Osteocyte (in vitro differentiated cells): ENCODE results near the gene RNF2. TPM values are rescaled to one million over a fixed set of nuclear protein-coding genes. Genes with fewer than 3 reads are reported as not detected.

Source experiments
- DNase-seq: peaks from one replicate; pipeline ENCODE4 v3.0.0; 2021; ENCODE audit warnings: mixed read lengths; ENCODE audit not compliant: unreplicated experiment; ENCODE audit errors: extremely low spot score
- H3K27ac Mint-ChIP-seq: one replicate; pipeline ENCODE4 v1.8.0; 2021; ENCODE audit warnings: mild to moderate bottlenecking, mixed read lengths; ENCODE audit not compliant: unreplicated experiment
- H3K27me3 Mint-ChIP-seq: one replicate; pipeline ENCODE4 v1.8.0; 2021; ENCODE audit warnings: mixed read lengths; ENCODE audit not compliant: unreplicated experiment
- H3K36me3 Mint-ChIP-seq: one replicate; pipeline ENCODE4 v1.8.0; 2021; ENCODE audit warnings: mixed read lengths; ENCODE audit not compliant: unreplicated experiment
- H3K4me1 Mint-ChIP-seq: one replicate; pipeline ENCODE4 v1.8.0; 2021; ENCODE audit warnings: mixed read lengths; ENCODE audit not compliant: unreplicated experiment
- H3K4me3 Mint-ChIP-seq: one replicate; pipeline ENCODE4 v1.8.0; 2021; ENCODE audit warnings: mild to moderate bottlenecking, moderate library complexity, mixed read lengths; ENCODE audit not compliant: unreplicated experiment
- H3K9me3 Mint-ChIP-seq: one replicate; pipeline ENCODE4 v1.8.0; 2021; ENCODE audit warnings: mixed read lengths; ENCODE audit not compliant: unreplicated experiment
- total RNA-seq: library from RNA; stranded (reverse); gene quantifications from 2 replicates; pipeline ENCODE4 v1.2.1, GENCODE V29; 2021
- TF ChIP-seq, protein P1 (sequence below): fragments of 200-600 bp; sonication (generic); IDR thresholded peaks from 2 replicates; pipeline ENCODE4 v1.5.0; 2021; ENCODE audit warnings: antibody characterized with exemption, mild to moderate bottlenecking, moderate library complexity

The RNF2 gene
- total RNA-seq, 1 donor from 2014 or later: 19.5 TPM

DNA sequence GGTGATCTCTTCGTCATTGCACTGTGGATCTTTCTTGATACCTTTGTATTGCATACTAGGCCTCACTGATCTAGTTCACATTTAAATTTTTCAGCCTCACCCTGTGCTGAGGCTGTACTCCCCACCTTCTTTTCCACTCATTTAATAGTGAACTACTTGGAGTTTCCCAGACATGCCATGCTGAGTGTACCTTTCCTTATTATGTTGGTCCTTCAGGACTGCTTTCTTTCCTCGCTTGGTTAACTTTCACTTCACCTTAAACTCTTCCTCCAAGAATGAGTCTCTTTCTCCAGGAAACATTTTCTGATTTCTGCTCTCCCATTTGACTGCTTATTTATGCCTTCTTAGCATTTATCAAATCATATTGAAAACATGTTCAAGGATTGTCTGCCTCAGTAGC, 20.8 kb downstream of the RNF2 start:
- no peak for DNase-seq
- Mint-ChIP-seq H3K4me1 (peaks cover 7% of the 10 kb centered on the region), H3K36me3 (peaks cover 12% of the 10 kb centered on the region), H3K27me3 (no peaks in the 10 kb centered on the region), H3K9me3 (peaks cover 8% of the 10 kb centered on the region), H3K27ac (no peak overlapping the region), H3K4me3 (no peak overlapping the region)
- TF ChIP-seq, protein P1, sequence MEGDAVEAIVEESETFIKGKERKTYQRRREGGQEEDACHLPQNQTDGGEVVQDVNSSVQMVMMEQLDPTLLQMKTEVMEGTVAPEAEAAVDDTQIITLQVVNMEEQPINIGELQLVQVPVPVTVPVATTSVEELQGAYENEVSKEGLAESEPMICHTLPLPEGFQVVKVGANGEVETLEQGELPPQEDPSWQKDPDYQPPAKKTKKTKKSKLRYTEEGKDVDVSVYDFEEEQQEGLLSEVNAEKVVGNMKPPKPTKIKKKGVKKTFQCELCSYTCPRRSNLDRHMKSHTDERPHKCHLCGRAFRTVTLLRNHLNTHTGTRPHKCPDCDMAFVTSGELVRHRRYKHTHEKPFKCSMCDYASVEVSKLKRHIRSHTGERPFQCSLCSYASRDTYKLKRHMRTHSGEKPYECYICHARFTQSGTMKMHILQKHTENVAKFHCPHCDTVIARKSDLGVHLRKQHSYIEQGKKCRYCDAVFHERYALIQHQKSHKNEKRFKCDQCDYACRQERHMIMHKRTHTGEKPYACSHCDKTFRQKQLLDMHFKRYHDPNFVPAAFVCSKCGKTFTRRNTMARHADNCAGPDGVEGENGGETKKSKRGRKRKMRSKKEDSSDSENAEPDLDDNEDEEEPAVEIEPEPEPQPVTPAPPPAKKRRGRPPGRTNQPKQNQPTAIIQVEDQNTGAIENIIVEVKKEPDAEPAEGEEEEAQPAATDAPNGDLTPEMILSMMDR: no peak

DNA sequence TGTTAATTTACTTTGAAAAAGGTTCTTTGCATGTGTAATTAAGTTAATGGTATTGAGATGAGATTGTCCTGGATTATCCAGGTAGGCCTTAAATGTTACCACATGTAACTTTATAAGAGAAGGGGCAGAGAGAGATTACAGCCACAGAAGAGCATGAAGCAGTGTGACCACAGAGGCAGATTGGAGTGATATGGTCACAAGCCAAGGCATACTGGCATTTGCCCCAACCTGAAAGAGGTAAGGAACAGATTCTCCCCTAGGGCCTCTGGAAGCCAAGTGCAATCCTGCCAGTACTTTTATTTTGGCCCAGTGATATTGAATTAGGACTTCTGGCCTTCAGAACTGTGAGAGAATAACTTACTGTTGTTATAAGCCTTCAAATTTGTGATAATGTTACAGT, 23.0 kb downstream of the RNF2 start:
- DNase-seq: no peak
- H3K9me3 Mint-ChIP-seq: peaks cover 8% of the 10 kb centered on the region
- H3K36me3 Mint-ChIP-seq: peaks cover 12% of the 10 kb centered on the region
- H3K27ac Mint-ChIP-seq: no peak overlapping the region
- no peaks in the 10 kb centered on the region for H3K4me1 Mint-ChIP-seq
- TF ChIP-seq, protein P1: no peak
- H3K4me3 Mint-ChIP-seq: no peak overlapping the region
- H3K27me3 Mint-ChIP-seq: no peaks in the 10 kb centered on the region

DNA sequence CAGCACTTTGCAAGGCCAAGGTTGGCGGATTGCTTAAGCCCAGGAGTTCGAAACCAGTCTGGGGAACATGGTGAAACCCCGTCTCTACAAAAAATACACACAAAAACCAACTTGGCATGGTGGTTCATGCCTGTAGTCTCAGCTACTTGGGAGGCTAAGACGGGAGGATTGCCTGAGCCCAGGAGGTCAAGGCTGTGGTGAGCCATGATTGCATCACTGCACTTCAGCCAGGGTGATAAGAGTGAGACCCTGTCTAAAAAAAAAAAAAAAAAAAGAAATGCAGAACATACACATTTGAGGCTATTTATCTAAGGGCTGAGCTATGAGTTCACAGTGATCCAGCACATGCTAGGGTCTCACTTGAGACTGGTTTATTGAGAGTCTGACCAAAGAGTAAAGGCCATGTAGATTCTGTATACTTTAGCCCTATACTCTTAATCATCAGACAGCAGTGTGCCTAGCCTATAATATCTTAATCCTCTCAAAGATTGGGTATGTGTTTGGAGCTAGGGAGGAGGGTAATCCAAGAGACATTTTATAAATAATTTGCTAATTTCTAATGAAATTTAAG, 23.9 kb downstream of the RNF2 start:
- H3K4me3 Mint-ChIP-seq: no peak overlapping the region
- TF ChIP-seq, protein P1: no peak
- peaks cover 12% of the 10 kb centered on the region for H3K36me3 Mint-ChIP-seq
- no peak overlapping the region for H3K27ac Mint-ChIP-seq
- no peaks in the 10 kb centered on the region for H3K4me1 Mint-ChIP-seq
- no peaks in the 10 kb centered on the region for H3K27me3 Mint-ChIP-seq
- DNase-seq: no peak
- H3K9me3 Mint-ChIP-seq: peaks cover 2% of the 10 kb centered on the region

DNA sequence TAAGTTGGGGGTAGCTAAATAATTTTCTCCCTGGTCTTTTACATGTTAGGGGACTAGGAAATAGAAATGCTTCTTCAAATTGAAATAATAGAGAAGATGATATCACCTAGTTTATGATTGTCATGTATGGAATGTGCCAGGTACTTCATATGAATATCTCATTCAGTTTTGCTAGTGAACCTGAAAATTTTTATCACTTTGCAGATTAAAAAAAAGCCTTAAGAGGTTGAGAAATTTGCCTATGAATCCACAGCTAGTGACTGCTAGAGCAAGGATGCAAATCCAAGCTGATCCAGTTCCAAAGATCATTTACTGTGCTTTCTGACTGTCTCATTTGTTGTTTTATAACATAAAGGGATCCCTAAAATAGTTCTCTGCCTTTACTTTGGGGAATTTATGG, 24.7 kb downstream of the RNF2 start:
- H3K4me1 Mint-ChIP-seq: peaks cover 1% of the 10 kb centered on the region

DNA sequence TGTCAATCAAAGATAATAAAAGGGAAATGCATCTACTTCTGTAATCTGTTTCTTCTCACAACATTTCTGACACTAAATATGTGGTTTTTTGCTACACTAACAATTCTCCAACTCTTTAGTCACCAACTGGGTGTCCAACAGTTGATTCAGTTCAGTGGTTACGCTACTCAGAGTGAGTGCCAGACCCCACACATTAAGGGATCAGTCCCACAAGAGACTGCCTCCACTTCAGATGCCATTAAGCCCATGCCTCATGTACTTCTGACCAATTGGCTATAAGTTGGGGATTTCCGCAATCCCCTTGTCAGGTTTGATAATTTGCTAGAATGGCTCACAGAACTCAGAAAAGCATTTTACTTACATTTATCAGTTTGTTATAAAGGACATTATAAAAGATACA, 28.4 kb downstream of the RNF2 start:
- no peaks in the 10 kb centered on the region for H3K27me3 Mint-ChIP-seq
- no peak overlapping the region for H3K27ac Mint-ChIP-seq
- peaks cover 1% of the 10 kb centered on the region for H3K4me1 Mint-ChIP-seq
- H3K9me3 Mint-ChIP-seq: no peaks in the 10 kb centered on the region
- no peak for DNase-seq
- H3K4me3 Mint-ChIP-seq: no peak overlapping the region
- H3K36me3 Mint-ChIP-seq: no peaks in the 10 kb centered on the region
- TF ChIP-seq, protein P1: no peak

More for the DNA sequence above, 24.7 kb downstream of the RNF2 start:
- no peak overlapping the region for H3K27ac Mint-ChIP-seq
- H3K4me3 Mint-ChIP-seq: no peak overlapping the region
- DNase-seq: no peak
- peaks cover 12% of the 10 kb centered on the region for H3K36me3 Mint-ChIP-seq
- TF ChIP-seq, protein P1: no peak
- no peaks in the 10 kb centered on the region for H3K27me3 Mint-ChIP-seq
- no peaks in the 10 kb centered on the region for H3K9me3 Mint-ChIP-seq
